ENCODE data around the gene TMSB4X. TPM values are rescaled to one million over a fixed set of nuclear protein-coding genes. Genes with fewer than 3 reads are reported as not detected.

The TMSB4X gene
- total RNA-seq = 2,709 and 3,890 TPM in 2 replicates

DNA sequence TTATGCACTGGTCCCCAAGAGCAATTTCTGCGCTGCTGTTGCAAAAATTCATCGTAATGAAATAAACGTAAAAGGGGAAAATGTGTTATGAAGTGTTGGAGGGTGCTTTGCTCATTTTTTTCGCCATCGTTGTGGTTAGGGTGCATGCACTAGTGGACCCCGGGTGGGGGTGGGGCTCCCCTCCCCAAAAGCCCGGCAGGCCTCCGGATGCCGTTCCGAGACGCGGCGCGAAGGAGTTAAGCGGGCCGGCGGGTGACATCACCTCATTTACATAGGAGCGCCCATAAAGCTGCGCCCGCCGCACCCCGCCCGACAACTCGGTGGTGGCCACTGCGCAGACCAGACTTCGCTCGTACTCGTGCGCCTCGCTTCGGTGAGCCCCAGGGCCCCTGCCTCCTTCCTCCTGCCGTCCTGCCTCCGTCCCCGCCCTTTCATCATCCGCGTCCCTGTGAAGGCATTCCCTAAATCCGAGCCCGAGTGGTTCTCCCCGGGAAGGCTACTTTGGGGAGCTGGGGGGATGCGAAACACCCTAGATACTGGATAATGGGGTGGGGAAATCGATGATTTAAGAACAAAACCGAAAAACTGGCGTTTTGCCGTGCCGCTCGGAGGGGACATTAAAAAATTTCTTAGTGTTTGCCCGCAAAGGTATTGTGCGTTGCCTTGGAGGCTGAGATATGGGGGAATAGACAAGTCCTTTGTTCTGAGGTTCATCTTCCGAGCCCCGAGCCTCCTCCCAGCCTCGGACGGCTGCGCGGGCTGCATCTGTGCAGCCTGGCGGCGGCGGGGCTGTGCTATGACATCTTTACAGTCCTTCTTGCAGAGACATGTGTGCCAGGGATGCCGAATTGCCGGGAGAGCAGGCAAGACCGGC, at the start of gene TMSB4X:
TSS of gene TMSB4X (plus strand) at position 315 of the 874 bp plus-strand sequence.

Other genes starting within 250 kb of the TMSB4X start
- 18.0 and 64.5 TPM in 2 replicates for gene PRPS2, start 183.7 kb upstream of the TMSB4X start, total RNA-seq
- gene TLR7, start 108.0 kb upstream of the TMSB4X start, total RNA-seq = not detected in 2 replicates
- gene TLR8, start 68.5 kb upstream of the TMSB4X start, total RNA-seq = not detected in 2 replicates
- gene FAM9C, start 69.5 kb downstream of the TMSB4X start, total RNA-seq = not detected in 2 replicates